Glutamatergic neuron (in vitro differentiated cells): ENCODE measurements around the gene CARMIL1. TPM values are rescaled to one million over a fixed set of nuclear protein-coding genes. Genes with fewer than 3 reads are reported as not detected.

Source experiments
- DNase-seq: peaks from one replicate; pipeline ENCODE4 v3.0.0; 2022
- H3K27ac Mint-ChIP-seq: one replicate; pipeline ENCODE4 v1.8.0; 2020; ENCODE audit warnings: mild to moderate bottlenecking, mixed read lengths, inconsistent platforms; ENCODE audit not compliant: unreplicated experiment
- H3K27me3 Mint-ChIP-seq: one replicate; pipeline ENCODE4 v1.8.0; 2020; ENCODE audit warnings: mild to moderate bottlenecking, moderate library complexity, mixed read lengths, inconsistent platforms; ENCODE audit not compliant: unreplicated experiment
- H3K36me3 Mint-ChIP-seq: one replicate; pipeline ENCODE4 v1.8.0; 2020; ENCODE audit warnings: mild to moderate bottlenecking, mixed read lengths, inconsistent platforms; ENCODE audit not compliant: unreplicated experiment
- H3K4me1 Mint-ChIP-seq: one replicate; pipeline ENCODE4 v1.8.0; 2020; ENCODE audit warnings: mild to moderate bottlenecking, low read depth, mixed read lengths, inconsistent platforms; ENCODE audit not compliant: unreplicated experiment
- H3K4me3 Mint-ChIP-seq: one replicate; pipeline ENCODE4 v1.8.0; 2020; ENCODE audit warnings: mild to moderate bottlenecking, mixed read lengths, inconsistent platforms; ENCODE audit not compliant: unreplicated experiment
- H3K9me3 Mint-ChIP-seq: one replicate; pipeline ENCODE4 v1.8.0; 2020; ENCODE audit warnings: mild to moderate bottlenecking, moderate library complexity, mixed read lengths, inconsistent platforms; ENCODE audit not compliant: unreplicated experiment
- CTCF ChIP-seq: fragments of 200-600 bp; sonication (generic); IDR thresholded peaks from one replicate; pipeline ENCODE4 v1.5.0; 2021; ENCODE audit not compliant: partially characterized antibody, unreplicated experiment
- total RNA-seq: library from RNA; stranded (reverse); fragmentation: NEBNext Ultra II Directional; extraction: Animal tissue kit (Norgen Biotek cat#: 25700); gene quantifications from one replicate; pipeline ENCODE4 v1.2.1, GENCODE V29; 2021; ENCODE audit not compliant: unreplicated experiment

CARMIL1 gene
- total RNA-seq, 1 donor from 2014 or later: 4.8 TPM

- no peak overlapping the region for H3K4me3 Mint-ChIP-seq
- no peaks in the 10 kb centered on the region for H3K27me3 Mint-ChIP-seq
- TF ChIP-seq CTCF: no peak
- no peak for DNase-seq
- H3K9me3 Mint-ChIP-seq: no peaks in the 10 kb centered on the region
- no peak overlapping the region for H3K27ac Mint-ChIP-seq
- no peaks in the 10 kb centered on the region for H3K36me3 Mint-ChIP-seq
- H3K4me1 Mint-ChIP-seq: no peaks in the 10 kb centered on the region
Measured at GRCh38 chr6:25312034-25312620, 33.0 kb downstream of the CARMIL1 start.

- no peak overlapping the region for H3K27ac Mint-ChIP-seq
- no peak overlapping the region for H3K4me3 Mint-ChIP-seq
- DNase-seq: no peak
- no peaks in the 10 kb centered on the region for H3K36me3 Mint-ChIP-seq
- H3K9me3 Mint-ChIP-seq: no peaks in the 10 kb centered on the region
- H3K27me3 Mint-ChIP-seq: no peaks in the 10 kb centered on the region
- peaks cover under 1% of the 10 kb centered on the region for H3K4me1 Mint-ChIP-seq
- TF ChIP-seq CTCF: no peak
Measured at GRCh38 chr6:25312703-25313102, 33.5 kb downstream of the CARMIL1 start.

- H3K4me1 Mint-ChIP-seq: peaks cover 16% of the 10 kb centered on the region
- no peaks in the 10 kb centered on the region for H3K27me3 Mint-ChIP-seq
Measured at GRCh38 chr6:25314509-25315175, 35.5 kb downstream of the CARMIL1 start.

GRCh38 chr6:25315194-25316177 is 36.3 kb downstream of the CARMIL1 start:
- no peak overlapping the region for H3K4me3 Mint-ChIP-seq
- no peaks in the 10 kb centered on the region for H3K27me3 Mint-ChIP-seq
- H3K27ac Mint-ChIP-seq: no peak overlapping the region
- H3K4me1 Mint-ChIP-seq: peaks cover 22% of the 10 kb centered on the region
- no peak for DNase-seq
- peaks cover 2% of the 10 kb centered on the region for H3K9me3 Mint-ChIP-seq
- H3K36me3 Mint-ChIP-seq: no peaks in the 10 kb centered on the region
- TF ChIP-seq CTCF: no peak

More at GRCh38 chr6:25314509-25315175, 35.5 kb downstream of the CARMIL1 start:
- H3K4me3 Mint-ChIP-seq: no peak overlapping the region
- no peaks in the 10 kb centered on the region for H3K36me3 Mint-ChIP-seq
- no peak overlapping the region for H3K27ac Mint-ChIP-seq
- H3K9me3 Mint-ChIP-seq: peaks cover 2% of the 10 kb centered on the region
- no peak for TF ChIP-seq CTCF
- DNase-seq: no peak

- DNase-seq: no peak
- H3K4me3 Mint-ChIP-seq: no peak overlapping the region
- peaks cover 2% of the 10 kb centered on the region for H3K9me3 Mint-ChIP-seq
- no peaks in the 10 kb centered on the region for H3K36me3 Mint-ChIP-seq
- no peaks in the 10 kb centered on the region for H3K27me3 Mint-ChIP-seq
- peaks cover 22% of the 10 kb centered on the region for H3K4me1 Mint-ChIP-seq
- no peak for TF ChIP-seq CTCF
- H3K27ac Mint-ChIP-seq: no peak overlapping the region
Measured at GRCh38 chr6:25316626-25317025, 37.5 kb downstream of the CARMIL1 start.
